ENCODE measurements around the gene DICER1. TPM values are rescaled to one million over a fixed set of nuclear protein-coding genes. Genes with fewer than 3 reads are reported as not detected.
A peak's percentile ranks its signal among the peaks of the same experiment; 100 is the strongest.

The DICER1 gene
- total and polyA plus RNA-seq, 2 donors (not counting 3 experiments of a cell fraction or from before 2014, with no cell fraction given) = 8.3 to 43.6 TPM

GRCh38 chr14:95193081-95193480, 35.8 kb upstream of the DICER1 start:
- Histone ChIP-seq H3K27ac (ENCODE audit: insufficient read depth, low read depth, low read length) (no peak overlapping the region), H3K9me1 (replicated peaks; ENCODE audit: control insufficient read depth, extremely low read depth, insufficient read depth, low read length) (no peaks in the 10 kb centered on the region), H4K20me1 (replicated peaks; ENCODE audit: control insufficient read depth, extremely low read depth, insufficient read depth, low read length) (no peaks in the 10 kb centered on the region), H3K36me3 (ENCODE audit: control insufficient read depth in 2 of 2, extremely low read depth in 1 of 2, insufficient read depth in 2 of 2, low read length in 2 of 2) (no peaks in the 10 kb centered on the region), H3K4me3 (replicated peaks in 1 of 3; ENCODE audit: insufficient read depth in 1 of 3, low read depth in 1 of 3, low read length in 3 of 3) (no peak overlapping the region), H3K9ac (replicated peaks; ENCODE audit: extremely low read depth, insufficient read depth, low read length) (no peak overlapping the region), H3K27me3 (ENCODE audit: control insufficient read depth in 2 of 2, insufficient read depth in 2 of 2, low read length in 2 of 2) (no peaks in the 10 kb centered on the region), H3K79me2 (ENCODE audit: control insufficient read depth, insufficient read depth, low read length) (no peaks in the 10 kb centered on the region), H3K9me3 (replicated peaks; ENCODE audit: control insufficient read depth, insufficient read depth, low read length) (no peaks in the 10 kb centered on the region), H2AFZ (ENCODE audit: low read depth, low read length) (no peak overlapping the region), H3K4me2 (ENCODE audit: insufficient read depth, low read length) (no peak overlapping the region), H3K4me1 (ENCODE audit: control insufficient read depth, extremely low read depth, insufficient read depth, low read length) (peaks cover 6% of the 10 kb centered on the region)
- no TSS peak for BruUV-seq (replicated peaks)
- FAIRE-seq (no peak), DNase-seq (ENCODE audit: low read depth, low spot score) (peak; percentile 27)
- TF ChIP-seq MAX (IDR thresholded peaks at IDR 0.05; ENCODE audit: insufficient read depth, insufficient read length) (no peak), GATA2 (IDR thresholded peaks at IDR 0.05; ENCODE audit: insufficient read depth, insufficient read length, low read depth, low read length) (no peak), MYC (IDR thresholded peaks at IDR 0.05; ENCODE audit: low read depth, low read length) (no peak), EZH2 (IDR thresholded peaks at IDR 0.05; ENCODE audit: borderline replicate concordance, low read depth, low read length, severe bottlenecking) (no peak), POLR2A (IDR thresholded peaks at IDR 0.05; ENCODE audit: low read depth, low read length) (no peak), CTCF (IDR thresholded peaks at IDR 0.05; ENCODE audit: extremely low read depth in 1 of 2, insufficient read depth in 1 of 2, low read depth in 1 of 2, low read length in 2 of 2) (no peak), FOS (IDR thresholded peaks at IDR 0.05; ENCODE audit: borderline replicate concordance, insufficient read depth, low read length) (no peak), POLR2AphosphoS5 (IDR thresholded peaks at IDR 0.05; ENCODE audit: insufficient read depth, low read depth, low read length) (no peak), JUN (IDR thresholded peaks at IDR 0.05; ENCODE audit: borderline replicate concordance, insufficient read depth, insufficient read length, low read depth) (no peak)
- ChIA-PET CTCF (no interaction called here), POLR2A (no interaction called here)
- intact Hi-C loops (cut with micrococcal nuclease) = no loop called here
- dilution Hi-C loops (cut with MboI; ENCODE audit: extremely low pct_ligation_motif_present, low sequenced_read_pairs) = no loop called here
